Brain microvascular endothelial cell (primary cell): ENCODE results near the gene TMPRSS11A.

Experiments used
- DNase-seq: peaks from one replicate; pipeline ENCODE4 v3.0.0-alpha.2; 2020
- H3K27ac ChIP-seq: fragments of 250-450 bp; sonication (Bioruptor Pico); 2 replicates; pipeline ENCODE4 v1.5.1; 2020; ENCODE audit warnings: mild to moderate bottlenecking, moderate library complexity
- H3K27me3 ChIP-seq: fragments of 250-450 bp; sonication (Bioruptor Pico); replicated peaks from 2 replicates; pipeline ENCODE4 v1.5.1; 2020; ENCODE audit warnings: mild to moderate bottlenecking
- H3K36me3 ChIP-seq: fragments of 250-450 bp; sonication (Bioruptor Pico); replicated peaks from 2 replicates; pipeline ENCODE4 v1.5.1; 2020; ENCODE audit warnings: mild to moderate bottlenecking
- H3K4me3 ChIP-seq: 2 replicates; pipeline ENCODE4 v1.5.1; 2011; ENCODE audit warnings: low read depth, mild to moderate bottlenecking, control low read depth, low read length, moderate library complexity
- CTCF ChIP-seq: IDR thresholded peaks from 2 replicates; pipeline ENCODE4 v1.5.1; 2011; ENCODE audit warnings: low read depth, mild to moderate bottlenecking, moderate library complexity, low read length, control low read depth, inconsistent platforms; ENCODE audit errors: missing control alignments
- in situ Hi-C: cut with HindIII; loops from 2 replicates; pipeline ENCODE4 v1.10.0; 2017; ENCODE audit warnings: low sequenced_read_pairs, low pct_ligation_motif_present

TMPRSS11A gene

GRCh38 chr4:67915400-67915966 lies 47.8 kb downstream of the TMPRSS11A start:
- Histone ChIP-seq H3K27ac (no peak overlapping the region), H3K27me3 (no peaks in the 10 kb centered on the region), H3K4me3 (no peak overlapping the region), H3K36me3 (no peaks in the 10 kb centered on the region)
- no peak for DNase-seq
- TF ChIP-seq CTCF, result no peak
- in situ Hi-C loops, result no loop called here

- in situ Hi-C loops, result no loop called here
- DNase-seq, result no peak
- Histone ChIP-seq H3K27me3 (no peaks in the 10 kb centered on the region), H3K4me3 (no peak overlapping the region), H3K36me3 (no peaks in the 10 kb centered on the region), H3K27ac (no peak overlapping the region)
- no peak for TF ChIP-seq CTCF
These were observed 51.2 kb downstream of the TMPRSS11A start for GRCh38 chr4:67912080-67912479.

GRCh38 chr4:67911638-67912037 lies 51.7 kb downstream of the TMPRSS11A start:
- no peak for TF ChIP-seq CTCF
- Histone ChIP-seq H3K36me3 (no peaks in the 10 kb centered on the region), H3K4me3 (no peak overlapping the region), H3K27ac (no peak overlapping the region), H3K27me3 (no peaks in the 10 kb centered on the region)
- DNase-seq, result no peak
- in situ Hi-C loops, result no loop called here

- H3K27me3 ChIP-seq, result no peaks in the 10 kb centered on the region
- no peak overlapping the region for H3K4me3 ChIP-seq
- H3K27ac ChIP-seq, result no peak overlapping the region
- TF ChIP-seq CTCF, result no peak
- in situ Hi-C loops, result no loop called here
- H3K36me3 ChIP-seq, result no peaks in the 10 kb centered on the region
- no peak for DNase-seq
These were observed 52.2 kb downstream of the TMPRSS11A start for GRCh38 chr4:67911141-67911540.

- no peaks in the 10 kb centered on the region for H3K36me3 ChIP-seq
- no peak for DNase-seq
- in situ Hi-C loops, result no loop called here
- H3K27me3 ChIP-seq, result no peaks in the 10 kb centered on the region
- TF ChIP-seq CTCF, result no peak
- no peak overlapping the region for H3K4me3 ChIP-seq
- H3K27ac ChIP-seq, result no peak overlapping the region
These were observed 52.7 kb downstream of the TMPRSS11A start for GRCh38 chr4:67910585-67910905.

- TF ChIP-seq CTCF, result peak; percentile 41
- no peaks in the 10 kb centered on the region for H3K27me3 ChIP-seq
- in situ Hi-C loops, result no loop called here
- DNase-seq, result no peak
- no peak overlapping the region for H3K27ac ChIP-seq
- no peak overlapping the region for H3K4me3 ChIP-seq
- no peaks in the 10 kb centered on the region for H3K36me3 ChIP-seq
These were observed 53.2 kb downstream of the TMPRSS11A start for GRCh38 chr4:67909905-67910584.
